Activated CD4-positive, CD25-positive, alpha-beta regulatory T cell treated with anti-CD3 and anti-CD28 coated beads, Interleukin-2, amount 50 U/mL, for 72 hours (primary cell): Measurements from ENCODE around the gene KCTD19.

Source experiments
- DNase-seq: peaks from one replicate; pipeline ENCODE4 v3.0.0; 2021

KCTD19 gene

DNA sequence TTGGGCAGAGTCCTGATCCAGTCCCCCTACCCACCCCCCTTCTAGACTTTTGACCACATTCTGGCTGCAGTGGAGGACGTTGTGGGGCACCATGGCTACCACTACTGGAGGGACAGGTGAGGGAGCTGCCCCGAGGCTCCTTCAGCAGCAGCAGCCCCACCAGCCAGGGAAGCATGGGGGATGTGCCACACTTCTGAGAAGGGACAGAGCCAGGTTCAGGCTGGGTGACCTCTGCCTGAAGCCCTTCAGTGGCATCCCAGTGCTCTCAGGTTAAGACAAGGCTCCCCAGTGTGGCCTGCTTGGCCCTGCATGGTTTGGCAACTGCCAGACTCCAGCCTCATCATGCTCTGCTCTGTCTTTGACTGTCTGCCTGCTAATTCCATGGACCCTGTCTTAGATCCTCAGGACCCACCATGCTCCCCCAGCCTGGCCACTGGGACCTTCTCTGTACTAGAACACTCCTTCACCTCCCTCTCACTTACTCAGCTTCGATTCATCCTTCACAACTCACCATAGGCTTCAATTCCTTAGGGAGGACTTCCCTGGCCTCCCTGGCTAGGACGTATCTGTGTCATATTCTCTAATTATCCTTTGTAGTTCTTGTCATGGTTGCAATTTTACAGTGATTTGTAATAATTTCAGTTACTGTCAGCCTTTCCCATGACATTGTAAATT is 68.9 kb downstream of the KCTD19 start:
- no peak for DNase-seq

DNA sequence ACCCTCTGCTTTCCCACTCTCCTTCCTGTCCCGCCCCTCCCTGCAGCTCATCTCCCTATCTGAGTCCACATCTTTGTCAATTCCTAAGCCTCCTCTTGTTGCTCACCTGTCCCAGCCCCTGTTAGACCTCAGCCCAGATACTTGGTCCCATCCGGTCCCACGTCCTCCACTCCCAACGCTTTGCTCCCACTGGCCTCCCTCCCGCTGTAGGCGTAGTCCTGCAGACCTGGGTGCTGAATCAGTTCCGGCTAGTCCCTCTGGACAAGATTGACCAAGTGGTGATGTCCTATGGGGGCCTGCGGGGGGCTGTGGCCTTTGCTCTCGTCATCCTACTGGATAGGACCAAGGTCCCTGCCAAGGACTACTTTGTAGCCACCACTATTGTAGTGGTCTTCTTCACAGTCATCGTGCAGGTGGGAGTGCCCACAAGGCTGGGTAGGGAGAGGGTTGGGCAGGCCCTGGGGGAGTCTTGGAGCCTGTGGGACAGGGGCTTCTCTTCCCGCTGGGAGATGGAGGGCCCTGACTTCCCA is 69.8 kb downstream of the KCTD19 start:
- DNase-seq: no peak

DNA sequence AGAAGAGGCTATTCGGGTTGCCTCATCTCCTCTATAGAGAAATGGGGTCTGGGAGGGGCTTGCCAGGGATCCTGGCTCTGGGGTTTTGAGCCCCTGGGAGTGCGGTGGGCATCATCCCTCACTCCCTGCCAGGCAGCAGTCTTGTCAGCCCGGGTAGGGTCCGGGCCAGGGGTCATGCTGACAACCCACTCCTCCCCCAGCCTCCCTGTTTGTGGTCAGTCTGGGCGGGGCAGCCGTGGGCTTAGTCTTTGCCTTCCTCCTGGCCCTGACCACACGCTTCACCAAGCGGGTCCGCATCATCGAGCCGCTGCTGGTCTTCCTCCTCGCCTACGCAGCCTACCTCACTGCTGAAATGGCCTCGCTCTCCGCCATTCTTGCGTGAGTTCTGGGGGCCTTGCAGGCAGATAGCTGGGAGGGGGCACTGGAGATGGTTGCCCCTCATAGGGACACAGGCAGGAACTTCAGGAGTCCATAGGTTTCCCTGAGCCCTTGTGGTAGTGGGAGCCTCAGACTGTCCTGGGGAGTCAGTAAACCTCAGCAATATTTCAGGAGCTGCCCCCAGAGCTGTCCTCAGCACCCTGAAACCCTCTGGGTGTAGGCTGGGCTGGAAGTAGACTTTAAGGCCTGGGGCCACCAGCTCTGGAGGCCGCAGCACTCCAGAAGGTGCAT is 70.9 kb downstream of the KCTD19 start:
- DNase-seq: no peak

DNA sequence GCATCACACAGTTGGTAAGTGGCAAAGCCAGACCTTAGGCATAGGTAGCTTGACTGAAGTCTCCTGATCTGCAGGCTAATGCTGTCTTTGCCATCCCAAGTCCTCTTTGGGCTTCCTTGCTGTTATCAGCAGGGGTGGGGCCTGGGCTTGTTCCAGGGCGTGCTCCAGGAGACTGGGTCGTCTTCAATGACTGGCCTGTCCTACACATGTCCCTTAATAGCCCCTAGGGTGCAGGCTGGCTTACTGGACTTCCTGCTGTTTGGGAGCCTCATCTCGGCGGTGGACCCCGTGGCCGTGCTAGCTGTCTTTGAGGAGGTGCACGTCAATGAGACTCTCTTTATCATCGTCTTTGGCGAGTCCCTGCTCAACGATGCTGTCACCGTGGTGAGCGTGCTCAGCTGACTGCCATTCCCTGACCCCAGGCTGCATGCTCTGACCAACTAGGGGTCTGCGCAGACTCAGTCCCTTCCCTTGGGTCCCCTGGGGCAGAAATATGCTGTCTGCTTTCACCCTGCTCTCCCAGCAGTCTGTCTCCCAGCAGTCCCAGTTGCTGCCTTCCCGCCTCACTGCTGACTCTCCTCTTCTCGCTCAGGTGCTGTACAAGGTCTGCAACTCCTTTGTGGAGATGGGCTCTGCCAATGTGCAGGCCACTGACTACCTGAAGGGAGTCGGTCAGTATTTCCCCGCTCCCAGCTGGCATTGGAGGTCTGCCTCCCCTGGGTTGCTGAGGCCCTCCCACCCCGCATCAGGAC is 71.6 kb downstream of the KCTD19 start:
- DNase-seq: no peak

DNA sequence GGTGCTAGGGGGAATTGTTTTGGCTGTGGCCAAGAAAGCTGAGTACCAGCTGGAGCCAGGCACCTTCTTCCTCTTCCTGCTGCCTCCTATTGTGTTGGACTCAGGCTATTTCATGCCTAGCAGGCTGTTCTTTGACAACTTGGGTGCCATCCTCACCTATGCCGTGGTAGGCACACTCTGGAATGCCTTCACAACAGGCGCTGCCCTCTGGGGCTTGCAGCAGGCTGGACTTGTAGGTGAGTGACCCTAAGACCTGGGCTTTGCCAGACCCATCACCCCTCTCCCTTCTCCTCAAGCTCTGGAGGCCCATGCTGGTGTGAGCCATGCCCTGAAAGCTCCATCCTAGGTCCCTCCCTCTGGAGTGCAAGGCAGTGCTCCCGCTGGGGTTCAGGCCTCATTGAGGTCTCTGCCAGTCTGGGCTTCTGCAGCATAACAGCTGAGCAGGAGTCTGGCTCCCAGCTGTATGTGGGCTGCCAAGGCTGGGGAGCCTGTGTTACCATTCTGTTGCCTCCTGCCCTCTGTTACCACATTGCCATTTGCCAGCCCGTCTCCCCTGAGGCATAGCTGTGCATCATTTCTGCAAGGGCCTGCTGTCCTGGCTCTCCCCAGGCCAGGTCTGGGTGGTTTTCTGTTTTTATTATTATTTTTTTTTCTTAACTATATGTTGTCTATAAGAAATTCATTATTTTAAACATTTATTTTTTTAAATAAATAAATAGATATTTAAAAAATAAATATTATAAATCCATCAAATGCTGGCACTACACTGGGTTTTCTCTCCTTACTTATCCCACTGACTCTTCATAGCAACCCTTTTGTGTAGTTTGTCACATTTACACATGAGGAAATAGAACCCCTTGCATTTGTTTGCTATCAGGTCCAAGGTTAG is 73.7 kb downstream of the KCTD19 start:
- no peak for DNase-seq

DNA sequence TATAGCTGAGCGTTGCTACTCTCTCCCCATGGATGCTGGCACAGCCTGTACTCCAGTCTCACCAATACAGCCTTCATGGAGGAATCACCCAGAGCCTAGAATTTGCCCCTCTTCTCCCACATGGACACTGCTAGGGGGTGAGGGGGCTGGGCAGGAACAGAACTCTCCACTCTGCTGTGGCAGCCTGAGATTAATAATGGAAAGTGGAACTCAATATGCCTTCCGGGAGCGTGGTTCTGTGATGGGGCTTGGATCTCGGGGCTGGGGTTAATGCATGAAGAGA is 76.6 kb downstream of the KCTD19 start:
- no peak for DNase-seq

DNA sequence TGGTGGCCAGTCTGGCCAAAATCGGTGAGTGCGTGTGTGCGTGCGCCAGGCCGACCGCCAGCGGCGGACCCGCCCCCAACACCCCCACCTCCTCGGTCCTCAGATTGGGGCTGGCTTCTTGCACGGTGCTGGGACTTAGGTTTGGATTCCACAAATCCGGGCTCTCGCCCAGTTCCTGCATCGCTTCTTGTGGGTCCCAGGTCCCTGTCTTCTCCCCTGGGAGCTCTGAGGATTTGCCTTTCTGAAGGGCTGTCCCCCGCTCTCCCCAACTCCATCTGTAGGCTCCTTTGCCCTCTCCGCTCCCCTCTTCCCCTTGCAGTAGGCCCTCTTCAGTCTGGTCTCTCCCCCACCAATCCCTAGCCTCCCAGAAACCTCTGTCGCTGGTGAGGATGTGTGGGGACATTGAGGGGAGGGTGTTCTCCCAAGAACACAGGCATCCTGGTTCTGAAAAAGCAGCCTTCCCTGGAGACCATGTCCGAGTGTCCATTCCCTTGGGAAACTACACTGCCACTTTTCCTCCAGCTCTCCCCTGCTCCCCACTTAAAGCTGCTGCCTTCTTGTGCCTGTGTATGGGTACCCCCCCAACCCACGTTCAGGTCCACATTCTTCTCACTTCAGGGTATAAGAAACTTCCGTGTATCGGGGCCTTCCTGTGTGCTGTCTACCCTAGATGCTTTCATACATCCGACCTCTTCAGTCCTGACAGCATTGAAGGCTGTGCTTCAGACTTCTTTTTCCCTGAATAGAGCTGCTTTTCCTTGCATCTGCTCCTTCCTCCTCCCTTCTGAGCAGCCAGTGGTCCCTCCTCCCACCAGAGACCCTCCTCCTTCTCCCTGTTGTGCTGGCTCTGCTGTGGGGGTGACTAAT is 77.1 kb downstream of the KCTD19 start:
- DNase-seq: no peak

DNA sequence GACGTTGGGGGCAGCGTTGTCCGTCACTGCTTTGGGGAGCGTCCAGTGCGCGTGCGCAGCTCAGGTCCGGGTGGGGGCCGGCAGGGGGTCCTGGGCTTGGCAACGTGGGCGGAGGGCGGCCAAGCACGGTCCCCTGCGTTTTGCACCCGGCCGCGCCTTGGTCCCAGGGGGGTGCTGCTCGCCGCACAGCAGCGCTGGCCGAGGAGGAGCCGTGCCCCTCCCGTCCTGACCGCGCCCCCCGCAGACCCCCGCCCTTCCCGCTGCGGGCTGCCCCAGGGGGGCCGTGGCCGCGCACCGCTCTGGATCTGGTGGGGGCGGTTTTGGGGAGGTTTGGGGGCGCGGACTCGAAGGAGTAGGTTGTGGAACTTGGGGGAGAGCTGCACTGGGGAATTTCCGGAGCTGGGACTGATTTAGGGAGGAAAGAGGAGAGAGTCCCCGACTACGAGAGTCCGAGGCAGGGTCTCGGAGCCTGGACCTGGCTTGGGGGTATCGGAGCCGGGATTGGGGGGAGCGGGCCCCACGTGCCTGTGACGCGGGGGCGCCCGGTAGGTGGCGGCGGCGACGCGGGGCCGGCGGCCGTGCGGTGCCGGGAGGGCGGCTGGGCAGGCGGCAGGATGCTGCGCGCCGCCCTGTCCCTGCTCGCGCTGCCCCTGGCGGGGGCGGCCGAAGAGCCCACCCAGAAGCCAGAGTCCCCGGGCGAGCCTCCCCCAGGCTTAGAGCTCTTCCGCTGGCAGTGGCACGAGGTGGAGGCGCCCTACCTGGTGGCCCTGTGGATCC is 78.0 kb downstream of the KCTD19 start, which contains the start of gene SLC9A5:
Gene SLC9A5, plus strand, starts transcription at position 579 of the 777 bp plus-strand sequence. Its CDS starts 36 bp downstream, at position 615.
- peak; percentile 47 for DNase-seq

DNA sequence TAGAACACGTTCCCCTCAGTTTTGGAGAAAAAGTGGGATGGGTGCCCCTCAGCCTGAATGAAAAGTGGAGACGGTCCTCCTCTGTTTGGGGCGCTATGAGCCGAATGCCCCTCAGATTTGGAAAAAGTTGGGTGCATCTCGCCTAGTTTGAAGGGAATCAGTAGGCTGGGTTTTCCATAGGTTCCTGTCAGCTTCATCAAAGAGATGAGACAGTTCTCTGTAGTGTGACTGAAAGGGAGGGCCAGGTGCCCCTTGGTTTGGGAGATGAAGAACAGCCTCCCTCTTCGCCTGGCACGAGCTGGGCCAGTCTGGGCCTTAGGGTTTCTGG is 78.5 kb downstream of the KCTD19 start:
- no peak for DNase-seq

DNA sequence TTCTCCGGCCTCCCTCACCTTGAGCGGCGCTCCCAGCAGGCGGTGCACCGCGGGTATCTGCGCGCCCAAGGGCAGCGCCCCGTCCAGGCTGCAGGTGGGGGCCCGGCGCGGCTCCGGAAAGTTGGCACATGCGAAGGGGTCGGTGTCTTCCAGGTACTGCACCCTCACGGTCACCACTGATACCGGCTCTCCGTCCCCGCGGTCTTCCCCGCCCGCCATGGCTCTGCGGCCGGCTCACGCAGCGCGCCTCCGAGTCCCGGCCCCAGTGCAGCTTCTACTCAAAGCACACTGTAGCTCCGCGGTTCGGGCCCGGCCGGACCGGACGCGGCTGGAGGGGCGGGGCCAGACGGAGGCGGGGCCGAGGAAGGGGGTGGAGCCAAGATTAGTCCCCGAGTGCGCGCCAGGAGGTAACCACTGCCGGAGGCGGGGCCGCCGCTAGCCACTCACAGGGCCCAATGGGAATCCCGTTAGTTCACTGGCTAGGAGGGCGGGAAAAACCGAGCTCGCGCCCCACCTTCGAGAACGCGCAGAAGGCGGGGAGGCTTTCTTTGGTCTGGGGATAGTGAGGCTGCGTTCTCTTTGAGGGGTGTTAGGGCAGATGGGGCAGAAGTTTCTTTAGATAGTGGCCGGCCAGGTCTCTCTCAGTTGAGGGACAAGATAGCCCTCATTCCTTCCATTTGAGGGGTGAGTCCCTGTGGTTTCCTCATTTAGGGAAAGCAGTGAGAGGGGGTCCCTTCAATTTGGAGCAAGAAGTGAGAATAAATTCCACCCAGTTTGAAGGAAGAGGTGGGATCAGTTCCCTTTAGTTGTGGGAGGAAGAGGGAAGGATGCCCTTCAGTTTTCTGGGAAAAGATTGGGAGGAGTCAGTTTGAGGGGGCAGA is 79.1 kb downstream of the KCTD19 start, which contains the start of gene FHOD1:
Gene FHOD1, minus strand, starts transcription at position 290 of the 881 bp plus-strand sequence. Its CDS starts 71 bp downstream, at position 219.
- DNase-seq: peak; percentile 100

DNA sequence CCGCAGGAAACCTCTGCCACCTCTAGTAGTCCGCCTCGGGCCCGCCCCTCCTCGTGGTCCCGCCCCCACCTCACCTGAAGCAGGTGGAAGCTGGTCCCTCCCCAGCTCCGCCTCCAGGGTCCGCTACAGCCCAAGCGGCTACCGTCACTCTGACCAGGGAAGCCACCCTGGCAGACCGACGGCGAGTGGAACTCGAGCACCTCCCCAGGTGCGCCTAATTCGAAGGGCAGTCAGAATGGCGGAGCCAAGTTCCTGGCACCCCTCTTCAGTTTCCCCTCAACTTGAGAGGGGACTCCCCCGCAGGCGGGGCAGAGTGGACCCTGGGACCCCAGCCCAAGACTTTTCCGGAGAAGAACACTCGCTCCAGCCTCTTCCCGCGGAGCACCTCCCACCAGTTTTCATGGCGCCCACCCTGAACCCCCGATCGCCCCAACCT is 79.8 kb downstream of the KCTD19 start:
- no peak for DNase-seq

DNA sequence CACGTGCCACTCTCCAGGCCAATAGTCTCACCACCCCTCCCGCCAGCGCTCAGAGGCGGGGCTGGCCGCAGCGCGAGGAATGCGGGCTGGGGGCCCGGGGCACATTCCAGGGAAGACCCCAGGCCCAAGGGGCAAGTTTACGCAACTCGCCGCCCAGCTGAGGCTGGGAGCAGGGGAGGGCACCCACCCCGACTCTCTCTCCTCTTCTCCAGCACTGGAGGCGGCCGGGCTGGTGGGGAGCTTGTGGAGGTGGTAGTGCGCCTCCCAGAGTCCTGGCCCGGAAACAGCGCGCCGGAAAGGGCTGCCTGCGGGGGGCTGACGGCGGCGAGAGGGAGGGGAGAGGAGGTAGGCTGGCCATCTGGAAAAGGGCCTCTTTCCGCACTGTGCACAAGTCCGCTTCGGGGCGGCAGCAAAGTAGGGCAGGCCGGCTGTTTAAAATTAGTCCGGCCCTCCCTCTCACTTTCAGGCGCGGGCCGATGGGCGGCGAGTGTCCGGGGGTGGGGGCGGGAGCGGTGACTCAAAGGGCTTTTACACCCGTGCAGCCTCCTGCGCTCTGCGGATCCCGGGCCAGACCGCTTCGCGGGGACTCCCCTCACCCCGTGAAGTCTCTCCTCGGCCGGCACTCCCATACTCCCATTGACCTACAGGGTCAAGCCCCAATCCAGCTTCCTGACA is 80.3 kb downstream of the KCTD19 start:
- DNase-seq: peak; percentile 67

DNA sequence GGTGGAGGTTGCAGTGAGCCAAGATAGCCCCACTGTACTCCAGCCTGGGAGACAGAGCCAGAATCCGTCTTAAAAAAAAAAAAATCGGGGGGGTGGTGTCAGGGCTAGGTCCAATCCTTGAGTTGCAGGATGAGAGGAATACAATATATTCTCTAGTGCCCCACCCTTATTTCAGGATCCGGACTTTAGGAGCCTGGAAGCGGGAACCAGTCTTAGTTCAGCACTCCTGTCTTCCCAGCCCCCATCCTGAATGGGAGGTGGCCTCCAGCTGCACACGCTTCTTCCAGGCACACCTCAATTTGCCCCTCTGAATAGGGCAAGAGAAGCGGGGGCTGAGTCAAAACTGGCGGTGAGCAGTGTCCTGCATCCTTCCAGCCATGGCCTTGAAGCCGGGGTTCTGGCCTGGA is 80.9 kb downstream of the KCTD19 start:
- no peak for DNase-seq

DNA sequence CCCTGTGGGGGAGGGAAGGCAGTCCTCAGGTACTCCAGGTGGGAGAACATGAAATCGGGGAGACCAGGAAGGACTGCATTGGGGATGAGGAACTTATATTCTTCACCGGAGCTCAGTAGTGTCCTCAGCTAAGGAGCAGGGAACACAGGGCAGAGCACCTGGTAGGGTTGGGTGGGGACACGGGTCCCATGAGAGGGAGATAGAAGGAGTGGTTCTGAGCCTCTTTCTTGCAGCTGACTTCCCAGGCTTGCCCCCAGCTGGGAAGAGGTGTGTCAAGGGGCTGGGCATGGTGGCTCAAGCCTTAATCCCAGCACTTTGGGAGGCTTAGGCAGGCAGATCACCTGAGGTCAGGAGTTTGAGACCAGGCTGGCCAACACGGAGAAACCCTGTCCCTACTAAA is 81.4 kb downstream of the KCTD19 start:
- DNase-seq: no peak

DNA sequence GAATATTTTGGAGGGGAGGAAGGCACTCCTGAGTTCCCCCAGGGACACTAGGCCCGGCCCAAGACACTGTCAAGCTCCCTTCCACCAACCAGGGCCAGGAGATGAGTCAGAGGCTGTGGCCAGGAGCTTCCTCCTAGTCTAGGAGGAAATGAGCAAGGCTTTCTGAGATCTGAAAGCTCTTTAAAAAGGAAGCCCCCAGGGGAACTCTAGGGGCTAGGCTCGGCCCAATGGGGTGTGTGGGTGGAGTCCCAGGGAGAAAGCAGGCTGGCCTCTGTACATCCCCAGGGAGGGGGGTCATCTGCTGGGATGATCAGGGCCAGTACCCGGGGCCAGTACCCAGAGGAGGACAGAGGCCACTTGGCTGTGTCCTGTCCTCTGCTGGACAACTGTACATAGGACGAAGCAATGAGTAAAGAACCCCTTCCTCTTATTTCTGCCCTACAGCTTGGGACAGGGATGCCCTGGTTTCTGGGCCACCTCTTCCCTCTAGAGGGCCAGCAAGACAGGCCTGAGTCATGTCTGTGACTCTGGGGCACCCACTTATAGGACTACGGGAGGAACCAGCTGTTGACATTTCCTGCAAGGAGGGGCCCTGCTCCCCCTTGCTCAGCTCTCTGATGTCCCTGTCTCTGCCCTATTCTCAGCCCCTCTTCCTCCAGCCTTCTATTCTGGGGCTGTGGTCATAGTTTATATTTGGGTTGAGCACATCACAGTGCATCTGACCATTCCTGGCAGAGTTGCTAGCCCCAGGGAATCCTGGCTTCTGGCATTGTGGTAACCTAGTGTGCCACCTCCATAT is 82.0 kb downstream of the KCTD19 start:
- peak; percentile 67 for DNase-seq

DNA sequence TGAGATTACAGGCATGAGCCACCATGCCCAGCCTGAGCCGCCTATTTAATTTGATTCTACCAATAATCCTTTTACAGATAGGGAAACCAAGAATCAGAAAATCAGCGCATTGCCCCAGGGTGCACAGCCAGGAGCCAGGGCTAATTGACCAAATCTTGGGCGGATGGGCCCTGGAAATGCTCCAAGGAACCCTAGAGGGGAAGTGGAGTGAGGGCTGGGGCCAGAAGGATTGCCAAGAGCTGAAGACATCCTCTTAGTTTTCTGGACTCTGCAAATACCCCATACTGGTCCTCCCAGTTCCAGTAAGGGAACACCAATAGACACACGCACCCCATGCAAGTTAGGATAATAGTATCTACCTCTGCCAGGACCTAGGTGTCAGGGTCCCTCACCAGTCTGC is 83.1 kb downstream of the KCTD19 start:
- DNase-seq: no peak

DNA sequence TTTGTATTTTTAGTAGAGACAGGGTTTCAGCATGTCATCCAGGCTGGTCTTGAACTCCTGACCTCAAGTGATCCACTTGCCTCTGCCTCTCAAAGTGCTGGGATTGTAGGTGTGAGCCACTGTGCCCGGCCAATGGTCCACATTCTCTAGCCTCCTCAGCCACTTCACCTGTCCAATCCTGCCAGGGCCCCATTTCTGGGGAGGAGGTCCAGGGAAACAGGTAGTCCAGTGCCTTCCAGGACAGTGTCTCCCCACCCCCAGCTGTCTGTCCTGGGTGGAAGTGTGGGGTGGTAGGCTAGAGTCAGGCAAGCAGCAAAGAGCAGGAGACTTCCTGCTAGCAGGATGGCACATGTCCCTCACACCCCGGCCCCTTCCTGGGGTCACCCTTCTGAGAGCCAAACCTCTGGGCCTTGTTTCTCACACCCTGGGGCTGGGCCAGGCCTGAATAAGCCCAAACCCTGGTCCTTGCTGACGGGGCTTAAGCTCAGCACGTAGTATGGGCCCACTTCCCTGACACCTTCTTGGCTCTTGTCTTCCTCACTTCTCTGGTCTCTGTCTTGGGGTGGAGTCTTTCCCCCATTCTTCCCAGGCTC is 84.3 kb downstream of the KCTD19 start:
- no peak for DNase-seq
